ENCODE results near the gene RRP1.

The RRP1 gene

DNA sequence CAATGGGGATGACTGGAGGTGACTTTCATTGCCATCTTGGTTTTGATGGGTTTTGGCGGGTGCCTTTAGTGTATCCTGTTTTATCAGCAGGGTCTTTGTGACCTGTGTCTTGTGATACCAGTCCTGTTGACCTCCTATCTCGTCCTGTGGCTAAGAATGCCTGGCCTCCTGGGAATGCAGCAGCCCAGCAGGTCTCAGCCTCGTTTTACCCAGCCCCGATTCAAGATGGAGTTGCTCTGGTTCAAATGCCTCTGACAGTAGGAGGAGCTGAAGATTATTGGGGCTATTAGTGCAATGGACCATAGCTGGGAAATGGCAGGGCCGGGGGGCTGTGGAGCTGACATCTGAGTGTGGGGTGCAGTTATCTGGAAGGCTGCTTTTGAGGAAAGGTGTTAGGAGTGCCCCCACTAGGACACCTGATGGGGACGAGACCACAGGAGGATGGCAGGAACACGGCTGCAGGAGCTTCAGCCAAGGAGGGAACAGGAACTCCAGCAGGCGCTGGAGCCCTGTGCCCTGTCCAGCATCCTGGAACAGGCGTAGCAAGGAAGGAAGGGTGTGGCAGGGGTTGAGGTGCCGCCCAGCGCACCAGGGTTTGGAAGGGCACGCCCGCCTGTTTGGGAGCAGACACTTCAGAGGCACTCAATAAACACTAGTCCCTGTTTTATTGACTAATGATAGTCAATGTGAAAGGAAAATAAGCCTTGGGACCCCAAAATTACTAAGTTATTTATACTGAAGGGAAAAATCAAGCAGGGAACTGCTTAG lies 60.3 kb downstream of the RRP1 start:
- Histone ChIP-seq H3K4me3 (ENCODE audit: low read length) (no peak overlapping the region), H3K4me1 (ENCODE audit: control insufficient read depth, insufficient read depth, low read length) (no peaks in the 10 kb centered on the region), H3K9ac (ENCODE audit: low read length) (no peak overlapping the region), H3K36me3 (ENCODE audit: control insufficient read depth, insufficient read depth, low read length) (no peaks in the 10 kb centered on the region), H3K27ac (ENCODE audit: low read depth, low read length) (no peak overlapping the region), H3K27me3 (ENCODE audit: control insufficient read depth, insufficient read depth, low read length) (no peaks in the 10 kb centered on the region)

GRCh38 chr21:43850728-43851295 lies 61.4 kb downstream of the RRP1 start:
- no peak overlapping the region for H3K4me3 ChIP-seq (ENCODE audit: low read length)
- no peaks in the 10 kb centered on the region for H3K27me3 ChIP-seq (ENCODE audit: control insufficient read depth, insufficient read depth, low read length)
- H3K27ac ChIP-seq (ENCODE audit: low read depth, low read length) = no peak overlapping the region
- H3K4me1 ChIP-seq (ENCODE audit: control insufficient read depth, insufficient read depth, low read length) = no peaks in the 10 kb centered on the region
- H3K9ac ChIP-seq (ENCODE audit: low read length) = no peak overlapping the region
- H3K36me3 ChIP-seq (ENCODE audit: control insufficient read depth, insufficient read depth, low read length) = no peaks in the 10 kb centered on the region

DNA sequence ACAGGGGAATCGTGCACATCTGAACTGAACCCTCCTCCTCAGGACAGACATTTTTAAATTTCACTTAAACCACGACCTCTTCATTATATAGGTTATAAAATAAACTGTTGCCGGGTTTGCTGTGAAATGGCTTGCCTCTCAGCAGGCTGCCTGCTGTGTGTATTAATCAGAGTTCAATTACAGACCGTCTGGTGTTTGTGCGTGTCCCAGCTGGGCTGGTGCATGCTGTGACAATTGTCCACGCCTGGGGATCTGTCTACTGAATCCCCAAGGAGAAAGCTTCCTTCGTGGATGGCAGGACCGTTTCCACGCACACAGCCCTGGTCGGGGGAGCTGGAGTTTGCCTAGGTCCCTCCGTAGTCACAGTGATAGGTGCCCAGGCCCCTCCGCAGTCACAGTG lies 62.2 kb downstream of the RRP1 start:
- no peak overlapping the region for H3K27ac ChIP-seq (ENCODE audit: low read depth, low read length)

GRCh38 chr21:43853851-43854772 lies 64.7 kb downstream of the RRP1 start:
- Histone ChIP-seq H3K4me3 (ENCODE audit: low read length) (no peak overlapping the region), H3K27me3 (ENCODE audit: control insufficient read depth, insufficient read depth, low read length) (no peaks in the 10 kb centered on the region), H3K4me1 (ENCODE audit: control insufficient read depth, insufficient read depth, low read length) (no peaks in the 10 kb centered on the region), H3K27ac (ENCODE audit: low read depth, low read length) (no peak overlapping the region), H3K9ac (ENCODE audit: low read length) (no peak overlapping the region), H3K36me3 (ENCODE audit: control insufficient read depth, insufficient read depth, low read length) (no peaks in the 10 kb centered on the region)

More for the DNA sequence above, 62.2 kb downstream of the RRP1 start:
- Histone ChIP-seq H3K4me1 (ENCODE audit: control insufficient read depth, insufficient read depth, low read length) (no peaks in the 10 kb centered on the region), H3K4me3 (ENCODE audit: low read length) (no peak overlapping the region), H3K27me3 (ENCODE audit: control insufficient read depth, insufficient read depth, low read length) (no peaks in the 10 kb centered on the region), H3K36me3 (ENCODE audit: control insufficient read depth, insufficient read depth, low read length) (no peaks in the 10 kb centered on the region), H3K9ac (ENCODE audit: low read length) (no peak overlapping the region)
